Left cardiac atrium (tissue), 4 donors: ENCODE measurements around the gene SETD9. TPM values are rescaled to one million over a fixed set of nuclear protein-coding genes. Genes with fewer than 3 reads are reported as not detected.
A peak's percentile ranks its signal among the peaks of the same experiment; 100 is the strongest.

Experiments
- ATAC-seq, 2 donors: fragments of 200-7000 bp; cut with Tn5 transposase; one replicate each; pipeline ENCODE4 v1.9.1; 2020; ENCODE audit warnings: mild to moderate bottlenecking in 2 of 2, moderate library complexity in 2 of 2
- DNase-seq: peaks from one replicate; pipeline ENCODE4 v3.0.0-alpha.2; 2020
- intact Hi-C, 2 donors: fragments of 100-400 bp; cut with DNase I; formaldehyde crosslinking; loops; one replicate each; pipeline versions ENCODE4 v1.14.1 to v1.15.1; 2022 to 2023
- long read RNA-seq: library from polyadenylated mRNA; unstranded; transcript quantifications from one replicate; pipeline ENCODE4 v2.0.0, GENCODE V29; 2021
- total RNA-seq, 2 donors: library from RNA; stranded (reverse); fragmentation: NEBNext Ultra II Directional; extraction: Animal tissue kit (Norgen Biotek cat#: 25700); gene quantifications; one replicate each; pipeline ENCODE4 v1.2.1, GENCODE V29; 2021
- donor health status: DM: no; HTN: yes; CAD: no.
- donor health status: DM: no; HTN: yes; CAD: no; lungs with severe emphysema.
- donor health status: DM: yes; HTN: yes; CAD: no.
- donor health status: Dilated cardiomyopathy.

The SETD9 gene
- total RNA-seq, result 10 to 100 TPM; 10.4 to 14.5 TPM
- long read RNA-seq, partial matches to known transcripts, result 1 of 7 reads
- long read RNA-seq, other reads (novel, unspliced or antisense), result 0 of 7 reads

DNA sequence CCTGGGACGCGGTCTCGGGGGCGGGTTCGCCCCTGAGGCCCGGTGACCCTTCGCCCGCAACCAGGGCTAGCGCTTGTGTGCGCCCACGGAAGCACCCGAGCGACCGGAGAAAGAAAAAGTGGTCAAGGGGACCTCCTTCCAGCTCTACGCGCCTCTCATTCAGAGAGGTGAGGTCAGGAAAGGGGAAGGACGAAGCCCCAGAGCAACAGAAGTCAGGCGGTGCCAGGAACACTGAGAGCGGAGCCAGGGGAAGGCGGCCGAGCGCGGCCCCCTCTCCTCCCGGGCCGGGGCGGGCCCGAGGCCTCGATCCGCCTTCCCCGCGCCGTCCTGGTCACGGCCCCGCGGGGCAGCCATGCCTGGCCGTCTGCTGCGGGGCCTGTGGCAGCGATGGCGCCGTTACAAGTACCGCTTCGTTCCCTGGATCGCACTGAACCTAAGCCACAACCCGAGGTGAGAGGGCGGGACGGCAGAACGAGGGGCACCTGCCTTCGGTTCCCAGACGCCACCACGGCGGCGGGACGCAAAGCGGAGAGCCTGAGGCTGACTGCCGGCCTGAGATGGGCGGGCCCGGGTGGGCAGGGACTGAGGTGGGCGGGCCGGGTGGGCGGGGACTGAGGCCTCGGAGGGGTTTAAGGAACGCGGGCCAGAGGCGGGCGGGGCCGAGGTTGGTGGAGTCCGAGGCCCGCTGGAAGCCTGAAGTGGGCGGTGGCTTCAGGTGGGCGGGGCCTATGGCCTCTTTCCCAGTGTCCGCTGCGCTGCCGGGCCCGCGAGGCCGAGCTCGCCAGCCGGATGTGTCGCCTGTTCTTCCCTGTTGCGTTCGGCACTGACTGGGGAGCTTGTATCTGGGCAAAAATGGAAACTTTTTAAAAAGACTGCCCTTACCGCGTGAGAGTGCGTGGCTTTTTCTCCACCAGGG, at the start of gene SETD9:
TSS of gene SETD9 (plus strand) at position 303 of the 916 bp plus-strand sequence. CDS start at position 353, 50 bp downstream.
- peak; percentile 94 to 97 for ATAC-seq
- intact Hi-C loops, result no loop called here
- peak; percentile 100 for DNase-seq

- intact Hi-C loops, result no loop called here
- ATAC-seq, result no peak
- DNase-seq, result no peak
These were observed 47.4 kb upstream of the SETD9 start for GRCh38 chr5:56861893-56862485.

GRCh38 chr5:56862909-56863308, 46.5 kb upstream of the SETD9 start:
- intact Hi-C loops, result no loop called here
- DNase-seq, result no peak
- no peak for ATAC-seq

DNA sequence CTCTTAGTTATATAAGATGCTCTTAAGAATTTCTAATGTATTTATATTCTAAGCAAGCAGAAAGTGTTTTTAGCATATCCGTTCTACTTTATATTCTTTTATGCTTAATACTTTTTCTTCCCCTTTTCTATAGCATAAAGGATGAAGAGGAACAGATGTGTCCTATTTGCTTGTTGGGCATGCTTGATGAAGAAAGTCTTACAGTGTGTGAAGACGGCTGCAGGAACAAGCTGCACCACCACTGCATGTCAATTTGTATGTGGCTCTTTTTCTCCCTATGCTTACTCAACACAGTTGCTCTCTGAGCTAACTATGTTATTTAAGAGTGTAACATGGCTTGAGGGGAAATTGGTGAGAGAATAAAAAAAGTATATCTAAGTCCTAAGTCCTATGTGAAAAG, 37.6 kb upstream of the SETD9 start:
- ATAC-seq, result no peak
- intact Hi-C loops, result no loop called here

GRCh38 chr5:56873056-56873455, 36.3 kb upstream of the SETD9 start:
- intact Hi-C loops, result no loop called here
- DNase-seq, result no peak
- no peak for ATAC-seq

More for the DNA sequence above, 37.6 kb upstream of the SETD9 start:
- no peak for DNase-seq

GRCh38 chr5:56876327-56876726, 33.1 kb upstream of the SETD9 start:
- ATAC-seq (no peak), DNase-seq (no peak)
- intact Hi-C loops, result no loop called here

- intact Hi-C loops, result no loop called here
- no peak for DNase-seq
- ATAC-seq, result no peak
These were observed 27.8 kb upstream of the SETD9 start for GRCh38 chr5:56881571-56881970.

DNA sequence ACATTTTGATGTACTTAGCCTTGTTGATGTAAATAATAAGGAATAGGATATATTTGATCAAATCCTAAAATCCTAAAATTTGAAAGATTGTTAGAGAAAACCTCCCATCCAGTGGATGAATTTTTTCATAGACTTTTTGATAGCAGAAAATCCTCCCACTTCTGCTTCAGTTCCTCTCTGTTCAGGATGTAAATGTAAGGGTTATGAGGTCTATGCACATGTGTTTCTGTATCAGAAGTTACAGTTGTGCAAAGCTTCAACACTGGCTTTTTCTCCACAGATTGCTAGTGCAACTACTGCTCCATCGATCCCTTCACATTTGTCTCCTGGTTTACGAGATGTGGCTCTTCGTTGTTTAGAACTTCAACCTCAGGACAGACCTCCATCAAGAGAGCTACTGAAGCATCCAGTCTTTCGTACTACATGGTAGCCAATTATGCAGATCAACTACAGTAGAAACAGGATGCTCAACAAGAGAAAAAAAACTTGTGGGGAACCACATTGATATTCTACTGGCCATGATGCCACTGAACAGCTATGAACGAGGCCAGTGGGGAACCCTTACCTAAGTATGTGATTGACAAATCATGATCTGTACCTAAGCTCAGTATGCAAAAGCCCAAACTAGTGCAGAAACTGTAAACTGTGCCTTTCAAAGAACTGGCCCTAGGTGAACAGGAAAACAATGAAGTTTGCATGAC, 16.0 kb upstream of the SETD9 start:
- intact Hi-C loops, result no loop called here
- DNase-seq, result no peak
- no peak for ATAC-seq

DNA sequence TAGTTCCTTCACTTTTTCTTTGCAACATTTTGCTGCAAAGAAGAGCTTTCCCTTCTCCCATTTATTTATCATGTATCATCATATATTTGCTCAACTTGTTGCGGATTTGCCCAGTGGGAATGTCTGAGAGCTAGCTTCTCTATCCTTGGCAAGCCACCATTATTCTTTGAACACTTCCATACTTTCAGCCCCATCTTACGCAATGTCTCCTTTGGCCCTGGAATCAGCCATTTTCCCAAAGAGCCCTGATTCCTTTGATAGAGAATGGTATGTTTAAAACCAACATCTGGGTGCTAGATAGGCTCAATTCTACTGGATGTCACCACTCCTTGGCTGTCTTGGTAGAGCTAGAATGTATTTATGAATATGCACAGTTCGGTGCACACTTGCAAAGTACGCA, 12.6 kb upstream of the SETD9 start:
- ATAC-seq, result no peak
- no peak for DNase-seq
- intact Hi-C loops, result no loop called here

DNA sequence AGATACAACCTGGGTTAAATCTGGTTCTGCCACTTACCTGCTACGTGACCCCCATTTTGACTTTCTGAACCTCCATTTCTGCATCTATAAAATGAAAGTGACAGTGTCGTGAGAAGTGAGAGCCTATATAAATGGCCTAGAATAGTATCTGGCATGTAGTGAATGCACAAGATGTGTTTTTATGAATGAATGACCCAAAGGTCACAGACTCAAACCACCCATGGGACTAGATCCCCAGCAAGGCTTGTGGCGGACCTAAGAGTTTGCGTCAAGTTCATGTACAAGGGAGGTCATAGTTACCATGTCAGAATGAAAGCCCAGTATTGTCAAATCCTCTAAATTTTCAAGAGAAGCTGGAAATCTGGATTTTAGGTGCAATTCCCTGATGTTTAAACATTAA, 11.2 kb upstream of the SETD9 start:
- no peak for DNase-seq
- intact Hi-C loops, result no loop called here
- no peak for ATAC-seq

GRCh38 chr5:56900395-56900794, 9.0 kb upstream of the SETD9 start:
- DNase-seq, result no peak
- no peak for ATAC-seq
- intact Hi-C loops, result loop anchor here in 1 of 2 donors (5.0 kb wide), 2 partner anchors 237 to 322 kb away; no protein-coding TSS in a partner anchor

DNA sequence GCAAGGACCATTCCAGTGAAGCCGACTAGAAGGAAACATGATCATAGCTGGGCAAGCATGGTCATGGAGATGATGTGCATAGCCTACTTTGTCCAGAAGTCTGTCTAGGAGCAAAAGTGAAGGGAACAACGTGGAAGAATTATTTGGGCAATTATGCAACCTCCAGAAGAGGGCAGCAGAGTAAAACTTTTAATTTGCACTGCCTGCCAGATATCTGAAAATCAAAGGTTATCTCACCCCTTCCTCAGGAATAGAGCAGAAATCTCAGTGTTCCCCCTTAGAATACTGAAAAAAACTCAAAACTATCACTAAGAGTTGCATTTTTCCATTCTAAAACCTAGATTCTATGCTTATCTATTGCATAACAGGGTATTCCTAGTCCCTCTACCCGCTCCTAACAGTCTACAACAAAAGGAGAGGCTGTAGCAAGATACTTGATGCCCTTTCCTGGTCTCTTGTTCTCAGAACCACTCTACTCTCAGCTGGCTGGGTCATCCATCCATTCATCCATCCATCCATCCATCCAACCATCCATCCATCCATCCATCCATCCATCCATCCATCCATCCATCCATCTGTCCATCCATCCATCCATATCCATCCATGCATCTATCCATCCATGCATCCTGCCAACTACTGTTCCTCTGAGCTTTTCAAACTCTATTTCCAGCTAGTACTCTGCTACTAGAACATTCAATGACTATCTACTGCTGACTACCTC, 8.4 kb upstream of the SETD9 start:
- peak; percentile 57 to 63 for ATAC-seq

DNA sequence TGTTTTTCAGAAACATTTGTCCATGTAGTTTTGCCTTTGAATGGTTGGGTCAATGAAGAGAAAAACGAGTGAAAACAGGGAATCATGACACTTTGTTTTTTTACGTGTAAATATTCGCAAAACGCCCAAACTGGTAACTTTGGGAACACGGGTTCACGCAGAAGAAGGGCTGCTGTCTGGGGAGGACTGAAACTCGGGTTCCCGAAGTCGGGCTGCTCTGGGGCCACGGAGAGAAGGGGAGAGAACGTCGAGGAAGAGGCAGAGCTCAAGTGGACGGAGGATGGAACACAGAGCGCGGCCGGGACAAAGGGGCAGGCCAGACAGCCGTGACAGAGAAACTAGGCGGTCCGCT, 478 bp upstream of the SETD9 start:
- ATAC-seq, result peak; percentile 68 to 79
- intact Hi-C loops, result no loop called here
- DNase-seq, result peak; percentile 81

More for the DNA sequence above, 8.4 kb upstream of the SETD9 start:
- intact Hi-C loops, result loop anchor here in 1 of 2 donors (5.0 kb wide), 2 partner anchors 236 to 321 kb away; no protein-coding TSS in a partner anchor
- DNase-seq, result no peak

DNA sequence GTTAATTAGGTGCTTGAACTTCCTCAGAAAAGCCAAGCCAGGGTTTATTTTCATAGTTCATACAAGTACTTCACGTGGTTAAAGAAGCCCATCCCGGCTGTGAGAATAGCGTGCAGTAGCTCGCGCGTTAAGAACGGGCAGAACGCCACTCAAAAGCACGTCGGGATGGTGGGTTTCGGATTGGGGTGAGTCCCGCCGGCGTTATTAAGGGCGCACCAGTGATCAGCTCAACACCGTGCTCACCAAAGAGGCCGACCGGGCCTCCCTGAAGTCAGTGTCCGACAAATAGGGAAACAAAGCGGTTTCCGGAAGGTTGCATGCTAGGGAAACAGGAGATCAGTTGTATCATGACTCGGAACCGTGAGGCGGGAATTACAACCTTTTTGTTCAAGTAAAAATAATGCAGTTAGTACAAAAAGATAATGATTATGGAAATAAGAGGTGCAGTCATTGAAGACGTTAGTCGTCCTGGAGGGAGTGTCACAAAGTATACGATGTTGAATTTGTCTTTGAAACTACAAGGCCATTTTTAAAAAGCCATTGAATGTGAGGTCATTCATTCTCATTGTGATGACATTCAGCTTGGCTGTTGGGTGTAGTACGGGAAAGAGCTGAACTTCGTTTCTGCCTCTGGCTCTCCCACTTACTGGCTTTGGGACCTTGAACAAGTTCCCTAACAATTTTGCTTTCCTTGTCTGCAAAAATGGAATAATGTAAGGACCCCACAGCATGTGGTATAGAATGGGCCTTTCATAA, 992 bp downstream of the SETD9 start:
- intact Hi-C loops, result no loop called here
- peak; percentile 5 to 22 for ATAC-seq
- DNase-seq, result peak; percentile 51

- DNase-seq (no peak), ATAC-seq (no peak)
- intact Hi-C loops, result no loop called here
These were observed 4.4 kb downstream of the SETD9 start for GRCh38 chr5:56913766-56914165.

DNA sequence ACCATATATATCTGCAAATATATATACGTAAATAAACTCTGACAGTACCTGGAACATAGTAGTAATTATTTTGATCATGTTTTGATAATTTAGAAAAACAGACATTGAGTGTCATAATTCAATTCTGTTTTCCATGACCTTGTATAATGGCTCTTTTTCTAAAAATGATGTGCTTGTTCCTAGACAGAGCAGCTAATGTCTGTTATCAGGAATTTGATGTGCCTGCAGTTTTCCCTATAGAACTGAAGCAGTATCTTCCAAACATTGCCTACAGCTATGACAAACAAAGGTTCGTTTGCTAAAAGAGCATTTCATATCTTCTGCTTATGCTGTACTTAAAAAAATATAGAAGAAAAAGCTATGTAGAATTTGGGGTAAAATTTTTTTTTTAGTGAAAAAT, 5.3 kb downstream of the SETD9 start:
- ATAC-seq, result no peak
- DNase-seq, result no peak
- intact Hi-C loops, result no loop called here

DNA sequence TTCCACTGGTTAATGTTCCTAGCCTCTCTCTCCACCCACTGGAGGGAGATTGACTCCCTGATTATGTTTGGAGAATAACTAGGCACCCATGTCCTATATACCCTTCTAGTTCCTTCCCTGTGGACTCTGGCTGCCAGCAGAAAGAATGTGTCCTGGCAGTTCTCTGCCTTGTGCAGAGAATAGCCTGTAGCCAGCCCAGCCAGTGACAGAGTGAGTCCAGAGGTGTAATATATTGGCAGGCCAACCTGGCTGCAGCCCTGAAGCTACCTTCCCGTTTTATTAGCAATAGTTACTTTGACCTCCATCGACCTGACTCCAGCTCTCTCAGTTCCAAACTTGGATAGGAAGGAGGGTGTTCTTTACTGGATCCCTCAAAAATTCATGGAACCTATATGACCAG, 8.1 kb downstream of the SETD9 start:
- DNase-seq (peak; percentile 32), ATAC-seq (peak; percentile 65 to 86)
- intact Hi-C loops, result no loop called here

DNA sequence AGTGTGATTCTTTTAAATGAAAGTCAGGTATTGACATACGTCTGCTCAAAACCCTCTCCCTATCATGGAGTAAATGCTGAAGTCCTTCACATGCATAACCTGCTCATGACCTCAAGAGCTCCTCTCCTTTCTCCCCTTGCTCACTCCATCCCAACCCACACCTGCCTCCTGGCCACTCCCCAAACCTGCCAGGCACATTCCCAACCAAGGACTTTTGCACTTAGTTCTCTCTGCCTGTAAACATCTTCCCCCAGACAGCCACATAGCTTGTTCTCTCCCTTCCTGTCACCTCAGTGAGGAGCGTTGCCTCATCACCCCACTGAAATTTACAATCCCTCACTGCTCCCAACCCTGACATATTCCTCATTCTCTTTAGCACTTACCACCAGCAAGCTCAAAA, 8.7 kb downstream of the SETD9 start:
- intact Hi-C loops, result no loop called here
- ATAC-seq (no peak), DNase-seq (no peak)
